H1 (cell line): ENCODE data around the gene SSU72.

ENCODE experiments used
- BRCA1 ChIP-seq: IDR thresholded peaks from 2 replicates; pipeline ENCODE4 v1.6.1; 2012; ENCODE audit warnings: low read depth, low read length, improper control_type of control experiment
- CBX5 ChIP-seq: fragments of 300-800, 300-1000 bp; sonication (generic); IDR thresholded peaks from 2 replicates; pipeline ENCODE4 v1.7.1; 2016; ENCODE audit warnings: antibody characterized with exemption, low read length, low read depth
- CHD7 ChIP-seq: fragments of 300-600 bp; sonication (generic); IDR thresholded peaks from 2 replicates; pipeline ENCODE4 v1.7.1; 2012; ENCODE audit warnings: low read length, moderate library complexity, mild to moderate bottlenecking, inconsistent platforms; ENCODE audit not compliant: insufficient replicate concordance
- CTBP2 ChIP-seq: IDR thresholded peaks from 2 replicates; pipeline ENCODE4 v1.7.0; 2011; ENCODE audit warnings: borderline replicate concordance, mild to moderate bottlenecking, moderate library complexity, mixed read lengths, low read length; ENCODE audit not compliant: insufficient read depth, insufficient read length
- CTCF ChIP-seq, 3 experiments: IDR thresholded peaks; 1 replicate in 2 of 3; 2 replicates in 1 of 3; pipeline versions ENCODE4 v1.5.1 to v1.6.1; 2011; ENCODE audit warnings: low read length in 3 of 3, mild to moderate bottlenecking in 3 of 3, inconsistent platforms in 2 of 3, low read depth in 1 of 3, moderate library complexity in 1 of 3; ENCODE audit not compliant: insufficient read depth in 1 of 3; ENCODE audit errors: control extremely low read depth in 1 of 3
- FOSL1 ChIP-seq: IDR thresholded peaks from 2 replicates; pipeline ENCODE4 v1.6.1; 2011; ENCODE audit warnings: mild to moderate bottlenecking, low read depth, low read length, moderate library complexity; ENCODE audit not compliant: insufficient read depth
- JUND ChIP-seq: IDR thresholded peaks from 2 replicates; pipeline ENCODE4 v1.6.1; 2011; ENCODE audit warnings: mild to moderate bottlenecking, improper control_type of control experiment, low read length
- POLR2A ChIP-seq, 2 experiments: IDR thresholded peaks; 1 replicate in 1 of 2; 2 replicates in 1 of 2; pipeline ENCODE4 v1.6.1; 2011; ENCODE audit warnings: low read depth in 2 of 2, low read length in 2 of 2, mild to moderate bottlenecking in 2 of 2; ENCODE audit errors: control extremely low read depth in 1 of 2
- POLR2AphosphoS5 ChIP-seq: IDR thresholded peaks from 2 replicates; pipeline ENCODE4 v1.6.1; 2011; ENCODE audit warnings: low read depth, low read length
- RFX5 ChIP-seq: IDR thresholded peaks from 2 replicates; pipeline ENCODE4 v1.6.1; 2011; ENCODE audit warnings: low read depth, low read length, improper control_type of control experiment, borderline replicate concordance
- RXRA ChIP-seq: IDR thresholded peaks from 2 replicates; pipeline ENCODE4 v1.6.1; 2011; ENCODE audit warnings: low read depth, mild to moderate bottlenecking, low read length, moderate library complexity; ENCODE audit not compliant: insufficient read depth
- SP1 ChIP-seq: IDR thresholded peaks from 2 replicates; pipeline ENCODE4 v1.6.1; 2011; ENCODE audit warnings: low read depth, low read length
- SUZ12 ChIP-seq: fragments of 200-600 bp; sonication (generic); IDR thresholded peaks from 2 replicates; pipeline ENCODE4 v1.6.1; 2012; ENCODE audit warnings: mild to moderate bottlenecking, inconsistent platforms, low read length, moderate library complexity, mixed read lengths
- ZNF274 ChIP-seq: IDR thresholded peaks from 2 replicates; pipeline ENCODE4 v1.7.0; 2012; ENCODE audit warnings: low read length, borderline replicate concordance; ENCODE audit errors: extremely low read depth

GRCh38 chr1:1543706-1544099, 31.0 kb downstream of the SSU72 start:
- TF ChIP-seq CHD7 (no peak), SP1 (no peak), CTCF (IDR thresholded peaks at IDR 0.05; ENCODE audit: control extremely low read depth in 1 of 3, insufficient read depth in 1 of 3, low read depth in 1 of 3, low read length in 3 of 3) (no peak), POLR2A (IDR thresholded peaks at IDR 0.05; ENCODE audit: control extremely low read depth in 1 of 2, low read depth in 2 of 2, low read length in 2 of 2) (no peak), JUND (no peak), RFX5 (no peak), ZNF274 (no peak), RXRA (no peak), FOSL1 (no peak), POLR2AphosphoS5 (no peak), CBX5 (no peak), CTBP2 (no peak), BRCA1 (no peak), SUZ12 (no peak)
